Measurements from ENCODE around the gene TEX26. TPM values are rescaled to one million over a fixed set of nuclear protein-coding genes. Genes with fewer than 3 reads are reported as not detected.
A peak's percentile ranks its signal among the peaks of the same experiment; 100 is the strongest.

Gene TEX26
- total and polyA plus RNA-seq, 7 donors: not detected

GRCh38 chr13:30971575-30971974 lies 39.1 kb downstream of the TEX26 start:
- H3K4me1 ChIP-seq: peaks cover 0 to 18% (median 8%) of the 10 kb centered on the region in 4 donors
- no peaks in the 10 kb centered on the region for H3K27me3 ChIP-seq
- H3K4me3 ChIP-seq: no peak overlapping the region
- WGBS, 2 donors: 80 to 87% methylated on average over 2 of the region's 2 CpGs
- intact Hi-C loops (cut with DNase I): no loop called here
- TF ChIP-seq EP300 (IDR thresholded peaks at IDR 0.05) (no peak), POLR2AphosphoS5 (IDR thresholded peaks at IDR 0.05) (no peak), CTCF (IDR thresholded peaks at IDR 0.05) (no peak), POLR2A (IDR thresholded peaks at IDR 0.05) (no peak)
- no peaks in the 10 kb centered on the region for H3K9me3 ChIP-seq
- H3K36me3 ChIP-seq: no peaks in the 10 kb centered on the region
- no peak for DNase-seq
- H3K27ac ChIP-seq: no peak overlapping the region

GRCh38 chr13:30972888-30973377 lies 40.5 kb downstream of the TEX26 start:
- Histone ChIP-seq H3K4me3 (no peak overlapping the region), H3K9me3 (no peaks in the 10 kb centered on the region), H3K27ac (peak overlapping the region in 3 of 4 donors; percentile 37 to 66 (median 47)), H3K4me1 (peaks cover 0 to 18% (median 10%) of the 10 kb centered on the region in 4 donors), H3K36me3 (no peaks in the 10 kb centered on the region), H3K27me3 (no peaks in the 10 kb centered on the region)
- WGBS, 2 donors: 0 to 21% methylated on average over 1 of the region's 1 CpG
- TF ChIP-seq POLR2AphosphoS5 (IDR thresholded peaks at IDR 0.05) (peak in 1 of 4 donors; percentile 33), EP300 (IDR thresholded peaks at IDR 0.05) (no peak), POLR2A (IDR thresholded peaks at IDR 0.05) (no peak), CTCF (IDR thresholded peaks at IDR 0.05) (no peak)
- intact Hi-C loops (cut with DNase I): no loop called here
- DNase-seq: no peak

DNA sequence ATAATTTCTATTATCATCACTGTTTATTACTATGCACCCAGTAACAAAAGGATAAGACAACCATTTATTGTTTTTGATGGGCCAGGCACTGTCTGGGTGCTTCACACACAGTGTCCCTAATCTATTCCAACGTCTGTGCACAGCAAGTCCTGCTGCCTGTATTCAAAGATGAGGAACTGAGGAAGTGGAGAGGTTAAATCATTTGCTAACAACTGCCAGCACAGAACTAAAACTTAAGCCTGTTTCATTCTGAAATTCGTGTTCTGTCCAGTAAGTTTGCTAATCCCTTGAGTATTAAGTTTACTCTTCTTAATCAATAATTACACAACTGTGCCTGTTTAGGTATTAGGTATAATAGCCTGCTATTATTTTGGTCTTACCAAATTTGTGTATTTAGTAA lies 41.9 kb downstream of the TEX26 start:
- 30 to 33% methylated on average over 2 of the region's 2 CpGs for WGBS, 2 donors
- no peaks in the 10 kb centered on the region for H3K36me3 ChIP-seq
- H3K4me3 ChIP-seq: no peak overlapping the region
- intact Hi-C loops (cut with DNase I): no loop called here
- peaks cover 0 to 21% (median 10%) of the 10 kb centered on the region in 4 donors for H3K4me1 ChIP-seq
- no peaks in the 10 kb centered on the region for H3K27me3 ChIP-seq
- DNase-seq: no peak
- H3K9me3 ChIP-seq: no peaks in the 10 kb centered on the region
- TF ChIP-seq CTCF (IDR thresholded peaks at IDR 0.05): no peak
- TF ChIP-seq EP300 (IDR thresholded peaks at IDR 0.05): no peak
- TF ChIP-seq POLR2A (IDR thresholded peaks at IDR 0.05): no peak
- TF ChIP-seq POLR2AphosphoS5 (IDR thresholded peaks at IDR 0.05): no peak
- H3K27ac ChIP-seq: peak overlapping the region in 2 of 4 donors; percentile 15 to 66

GRCh38 chr13:30976025-30976424 lies 43.6 kb downstream of the TEX26 start:
- 72 to 85% methylated on average over 4 of the region's 4 CpGs for WGBS, 2 donors
- Histone ChIP-seq H3K36me3 (no peaks in the 10 kb centered on the region), H3K4me3 (no peak overlapping the region), H3K27ac (peak overlapping the region in 1 of 4 donors; percentile 23), H3K9me3 (no peaks in the 10 kb centered on the region), H3K4me1 (peaks cover 0 to 16% (median 10%) of the 10 kb centered on the region in 4 donors), H3K27me3 (no peaks in the 10 kb centered on the region)
- DNase-seq: no peak
- intact Hi-C loops (cut with DNase I): no loop called here
- TF ChIP-seq POLR2A (IDR thresholded peaks at IDR 0.05): no peak
- no peak for TF ChIP-seq CTCF (IDR thresholded peaks at IDR 0.05)
- TF ChIP-seq POLR2AphosphoS5 (IDR thresholded peaks at IDR 0.05): no peak
- no peak for TF ChIP-seq EP300 (IDR thresholded peaks at IDR 0.05)

Data from sigmoid colon (tissue), 7 donors.